K562 (cell line): ENCODE data around the gene DYRK1A. TPM values are rescaled to one million over a fixed set of nuclear protein-coding genes. Genes with fewer than 3 reads are reported as not detected.

Experiments used
- MTA1 ChIP-seq: fragments of 450-650 bp; IDR thresholded peaks from 2 replicates; pipeline ENCODE4 v1.6.1; 2017; ENCODE audit warnings: borderline replicate concordance
- PCBP2 ChIP-seq: fragments of 200-400 bp; formaldehyde crosslinking; IDR thresholded peaks from 2 replicates; pipeline ENCODE4 v1.6.1; 2018; ENCODE audit warnings: low read length, low read depth, mild to moderate bottlenecking, moderate library complexity; ENCODE audit not compliant: poor library complexity, severe bottlenecking
- REST ChIP-seq, 2 experiments: fragments of 450-650 bp; formaldehyde crosslinking in 1 of 2; IDR thresholded peaks; 2 replicates each; pipeline versions ENCODE4 v1.4.0 to v1.6.1; 2014 to 2020; ENCODE audit warnings: mild to moderate bottlenecking in 2 of 2, borderline replicate concordance in 1 of 2, low read depth in 1 of 2
- ZNF175 ChIP-seq: fragments of 200-800 bp; sonication (Bioruptor generic); IDR thresholded peaks from 2 replicates; pipeline ENCODE4 v1.6.1; 2016; ENCODE audit warnings: low read depth, mild to moderate bottlenecking, missing genetic modification characterization, missing compliant biosample characterization
- ZNF609 ChIP-seq: sonication (generic); formaldehyde crosslinking; IDR thresholded peaks from 2 replicates; pipeline ENCODE4 v1.8.1; 2023; ENCODE audit warnings: missing genetic modification reagents, mild to moderate bottlenecking, borderline replicate concordance
- polyA plus RNA-seq, 8 experiments: library from polyadenylated mRNA; depleted of rRNA in 4 of 8; stranded (reverse) in 5 of 8; unstranded in 3 of 8; fragments of >200 nt; fragmentation: Nextera tagmentation in 2 of 8; fragmentation: Illumina TruSeq in 1 of 8; extraction: Ambion mirVana in 2 of 8; extraction: Trizol in 1 of 8; gene quantifications; 2 replicates each; pipeline versions ENCODE4 v1.2.1 to v1.2.3, GENCODE V29; 2011 to 2014; ENCODE audit warnings: inconsistent platforms in 1 of 8, missing spikeins in 1 of 8
- total RNA-seq, 7 experiments: library from RNA; depleted of rRNA in 6 of 7; stranded (reverse); fragments of >200 nt in 6 of 7; fragmentation: Illumina TruSeq in 2 of 7; extraction: Trizol in 2 of 7; gene quantifications; 2 replicates each; pipeline versions ENCODE4 v1.2.1 to v1.2.3, GENCODE V29; 2011 to 2021; ENCODE audit warnings: low replicate concordance in 1 of 7

Gene DYRK1A
- total and polyA plus RNA-seq, 9 of the 15 experiments (the other 6 are each of a cell fraction or from before 2014, with no cell fraction given), result 3.7 to 64.8 (median 42.3) TPM

- TF ChIP-seq REST (IDR thresholded peaks at IDR 0.05; ENCODE audit: borderline replicate concordance) (no peak), REST (CRISPR knock-in tag; IDR thresholded peaks at IDR 0.05; ENCODE audit: low read depth) (no peak), ZNF609 (CRISPR knock-in tag) (no peak), PCBP2 (no peak), ZNF175 (CRISPR knock-in tag) (no peak), MTA1 (no peak)
These were observed 106.9 kb downstream of the DYRK1A start (continued) for GRCh38 chr21:37473491-37473890.
